Mucosa of descending colon (tissue), 3 donors: ENCODE results near the gene ACOX3. TPM values are rescaled to one million over a fixed set of nuclear protein-coding genes. Genes with fewer than 3 reads are reported as not detected.

Source experiments
- ATAC-seq: fragments of 200-7000 bp; cut with Tn5 transposase; one replicate; pipeline ENCODE4 v1.9.1; 2020; ENCODE audit warnings: mild to moderate bottlenecking, moderate library complexity
- DNase-seq, 3 donors: peaks; one replicate each; pipeline ENCODE4 v3.0.0-alpha.2; 2020
- H3K36me3 ChIP-seq: fragments of 200-600 bp; one replicate; pipeline ENCODE4 v1.8.0; 2021; ENCODE audit warnings: low read depth, mild to moderate bottlenecking
- H3K4me1 ChIP-seq: fragments of 200-600 bp; one replicate; pipeline ENCODE4 v1.8.0; 2021; ENCODE audit warnings: low read depth, mild to moderate bottlenecking
- H3K4me3 ChIP-seq: fragments of 200-600 bp; one replicate; pipeline ENCODE4 v1.8.0; 2021; ENCODE audit warnings: mild to moderate bottlenecking
- H3K9me3 ChIP-seq: fragments of 200-600 bp; one replicate; pipeline ENCODE4 v1.8.0; 2021; ENCODE audit warnings: mild to moderate bottlenecking
- intact Hi-C, 2 donors: fragments of 100-400 bp; cut with DNase I in 1 of 2; cut with micrococcal nuclease in 1 of 2; formaldehyde crosslinking; loops; one replicate each; pipeline versions ENCODE4 v1.11.0 to v1.11.1; 2022; cut with DNase I, micrococcal nuclease
- total RNA-seq, 3 donors: library from RNA; stranded (reverse); fragmentation: NEBNext Ultra II Directional in 2 of 3; extraction: Animal tissue kit (Norgen Biotek cat#: 25700) in 2 of 3; gene quantifications; one replicate each; pipeline versions ENCODE4 v1.2.1 to v1.2.4, GENCODE V29; 2021 to 2023
- TF ChIP-seq, protein P1 (sequence below): fragments of 200-600 bp; IDR thresholded peaks from one replicate; pipeline ENCODE4 v1.8.0; 2022; ENCODE audit warnings: antibody characterized with exemption, mild to moderate bottlenecking
- donor health status: DM: no; HTN: no; CAD: no; lungs with moderate emphysema.
- donor health status: DM: no; HTN: no; CAD: no.
- donor health status: DM: no; HTN: yes; CAD: no.

ACOX3 gene
- total RNA-seq, 3 donors from 2014 or later: 22.4 to 34.7 (median 26.0) TPM

DNA sequence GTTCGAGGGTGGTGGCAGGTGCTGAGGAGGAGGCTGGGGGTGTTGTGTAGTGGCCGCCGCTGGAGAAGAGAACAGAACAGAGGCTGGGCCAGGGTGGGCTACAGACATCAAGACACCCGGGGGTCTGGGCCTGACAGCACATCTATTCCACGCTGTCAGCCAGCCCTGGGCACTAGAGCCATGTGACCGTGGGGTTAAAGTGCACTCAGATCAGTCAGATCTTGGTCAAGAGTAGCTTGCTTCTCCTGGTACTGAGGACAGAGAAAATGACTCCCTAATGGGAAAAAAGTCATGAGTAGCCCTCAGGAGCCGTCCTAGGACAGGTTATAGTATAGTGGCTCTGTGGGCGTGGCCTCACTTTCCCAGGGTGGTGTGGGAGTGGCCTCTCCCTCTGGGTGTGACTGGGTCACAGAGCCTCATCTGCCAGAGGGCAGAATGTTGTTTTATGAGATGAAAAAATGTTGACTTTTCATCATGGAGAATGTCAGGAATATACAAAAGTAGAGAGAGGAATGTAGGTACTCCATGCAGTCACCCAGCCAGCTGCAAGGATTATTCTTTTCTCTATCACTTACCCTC, 19.4 kb upstream of the ACOX3 start:
- TF ChIP-seq, protein P1, sequence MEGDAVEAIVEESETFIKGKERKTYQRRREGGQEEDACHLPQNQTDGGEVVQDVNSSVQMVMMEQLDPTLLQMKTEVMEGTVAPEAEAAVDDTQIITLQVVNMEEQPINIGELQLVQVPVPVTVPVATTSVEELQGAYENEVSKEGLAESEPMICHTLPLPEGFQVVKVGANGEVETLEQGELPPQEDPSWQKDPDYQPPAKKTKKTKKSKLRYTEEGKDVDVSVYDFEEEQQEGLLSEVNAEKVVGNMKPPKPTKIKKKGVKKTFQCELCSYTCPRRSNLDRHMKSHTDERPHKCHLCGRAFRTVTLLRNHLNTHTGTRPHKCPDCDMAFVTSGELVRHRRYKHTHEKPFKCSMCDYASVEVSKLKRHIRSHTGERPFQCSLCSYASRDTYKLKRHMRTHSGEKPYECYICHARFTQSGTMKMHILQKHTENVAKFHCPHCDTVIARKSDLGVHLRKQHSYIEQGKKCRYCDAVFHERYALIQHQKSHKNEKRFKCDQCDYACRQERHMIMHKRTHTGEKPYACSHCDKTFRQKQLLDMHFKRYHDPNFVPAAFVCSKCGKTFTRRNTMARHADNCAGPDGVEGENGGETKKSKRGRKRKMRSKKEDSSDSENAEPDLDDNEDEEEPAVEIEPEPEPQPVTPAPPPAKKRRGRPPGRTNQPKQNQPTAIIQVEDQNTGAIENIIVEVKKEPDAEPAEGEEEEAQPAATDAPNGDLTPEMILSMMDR: no peak
- H3K9me3 ChIP-seq: no peaks in the 10 kb centered on the region
- H3K4me3 ChIP-seq: no peak overlapping the region
- DNase-seq (peak in 2 of 3 donors; percentile 81 to 87), ATAC-seq (peak; percentile 92)
- intact Hi-C loops: no loop called here
- H3K4me1 ChIP-seq: no peaks in the 10 kb centered on the region
- H3K36me3 ChIP-seq: no peaks in the 10 kb centered on the region

DNA sequence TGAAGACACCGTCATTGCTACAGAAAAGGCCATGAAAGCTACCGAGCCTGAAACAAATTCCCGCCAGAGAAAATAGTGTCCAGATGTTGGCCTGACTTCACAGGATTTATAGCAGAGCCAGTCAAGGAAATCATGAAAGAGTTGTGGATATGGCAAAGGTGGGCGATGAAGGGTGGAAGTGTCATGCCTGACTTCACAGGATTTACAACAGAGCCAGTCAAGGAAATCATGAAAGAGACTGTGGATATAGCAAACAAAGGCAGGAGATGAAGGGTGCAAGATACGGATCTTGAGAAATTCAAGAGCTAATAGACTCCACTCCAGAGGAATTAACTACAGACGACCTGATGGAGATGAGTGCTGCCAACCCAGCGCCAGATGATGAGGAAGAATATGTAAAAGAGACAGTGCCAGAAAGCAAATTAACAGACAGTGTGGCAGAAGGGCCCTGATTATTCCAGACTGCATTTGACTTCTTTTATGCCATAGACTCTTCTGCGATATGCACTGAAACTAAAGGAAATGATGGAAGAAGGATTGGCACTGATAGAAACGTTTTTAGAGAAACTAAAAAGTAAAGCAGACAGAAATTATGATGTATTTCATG, 17.2 kb upstream of the ACOX3 start:
- Histone ChIP-seq H3K9me3 (no peaks in the 10 kb centered on the region), H3K36me3 (no peaks in the 10 kb centered on the region), H3K4me3 (no peak overlapping the region), H3K4me1 (no peaks in the 10 kb centered on the region)
- DNase-seq (no peak), ATAC-seq (no peak)
- intact Hi-C loops: no loop called here
- TF ChIP-seq, protein P1: no peak

DNA sequence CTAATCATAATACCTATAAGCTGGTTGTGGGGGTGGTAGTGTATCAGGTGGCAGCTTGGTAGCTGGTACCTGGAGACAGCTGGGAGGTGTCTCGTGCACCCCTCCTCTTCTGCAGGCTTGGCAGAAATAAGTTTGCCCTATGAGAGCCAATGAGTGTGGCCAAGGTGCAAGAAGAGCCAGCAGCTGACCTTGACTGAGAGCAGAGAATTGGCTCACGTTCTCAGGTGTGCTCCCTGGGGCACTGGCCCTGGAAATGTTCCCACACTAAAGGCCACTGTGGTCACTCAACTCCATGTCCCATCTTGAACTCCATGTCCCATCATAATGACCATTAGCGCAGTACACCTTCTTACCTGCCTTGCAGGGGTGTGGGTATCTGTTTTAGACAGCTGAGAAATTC, 13.4 kb upstream of the ACOX3 start:
- ATAC-seq (no peak), DNase-seq (no peak)
- H3K9me3 ChIP-seq: no peaks in the 10 kb centered on the region
- no peaks in the 10 kb centered on the region for H3K4me1 ChIP-seq
- H3K36me3 ChIP-seq: no peaks in the 10 kb centered on the region
- intact Hi-C loops: no loop called here
- TF ChIP-seq, protein P1: no peak
- H3K4me3 ChIP-seq: no peak overlapping the region

DNA sequence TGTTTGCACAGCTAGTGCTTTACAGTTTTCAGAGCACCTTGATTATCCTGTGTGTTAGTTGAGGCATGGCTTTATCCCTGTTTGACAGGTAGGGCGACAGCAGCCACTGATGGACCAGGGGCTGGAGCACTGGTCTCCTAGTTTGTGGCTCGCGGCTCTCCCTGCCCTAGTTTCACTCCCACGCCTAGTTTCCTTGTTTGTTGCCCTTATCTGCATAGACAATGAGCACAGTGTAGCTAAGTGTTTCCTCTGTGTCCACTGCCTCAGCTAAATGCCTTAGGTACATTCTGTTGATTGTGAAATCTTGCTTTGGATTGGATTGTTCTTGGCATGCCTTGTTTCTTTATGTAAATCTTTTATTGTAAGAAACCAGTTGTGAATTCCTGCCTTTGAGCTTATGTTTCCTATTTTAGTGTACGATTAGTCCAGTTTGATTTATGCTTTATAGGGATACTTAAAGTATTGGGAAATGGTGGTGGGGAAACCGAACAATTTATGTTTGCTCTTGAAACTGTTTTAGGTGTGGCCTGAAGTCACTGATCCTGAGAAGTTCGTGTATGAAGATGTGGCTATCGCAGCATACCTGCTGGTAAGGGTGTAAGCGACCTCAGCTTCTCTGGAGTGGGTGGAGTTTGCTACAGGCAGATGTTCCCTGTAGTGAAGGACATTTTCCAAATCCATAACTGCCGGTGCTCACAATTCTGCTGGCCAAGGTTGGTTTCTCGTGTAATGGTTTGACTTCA, 11.1 kb upstream of the ACOX3 start:
- TF ChIP-seq, protein P1: no peak
- ATAC-seq (peak; percentile 68), DNase-seq (no peak)
- Histone ChIP-seq H3K4me1 (no peaks in the 10 kb centered on the region), H3K36me3 (no peaks in the 10 kb centered on the region), H3K9me3 (no peaks in the 10 kb centered on the region), H3K4me3 (no peak overlapping the region)
- intact Hi-C loops: no loop called here

DNA sequence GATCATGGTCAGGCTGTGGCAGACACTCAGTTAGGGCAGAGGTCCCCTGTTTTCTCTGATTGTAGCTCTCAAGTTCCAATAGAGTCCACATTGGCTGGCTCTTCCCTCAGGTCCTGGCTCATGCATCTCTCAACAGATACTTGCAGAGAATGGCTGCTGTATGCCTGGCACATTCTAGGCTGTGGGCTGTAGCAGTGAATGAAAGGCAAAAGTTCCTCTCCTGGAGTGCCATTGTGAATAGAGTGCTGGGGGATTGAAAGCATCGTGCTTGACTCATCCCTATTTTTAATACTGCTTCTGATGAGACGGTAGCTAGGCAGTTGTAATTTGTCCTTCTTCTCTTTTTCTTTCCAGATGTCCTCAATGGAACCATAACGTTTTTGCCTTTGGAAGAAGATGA, 5.6 kb upstream of the ACOX3 start:
- H3K9me3 ChIP-seq: no peaks in the 10 kb centered on the region
- H3K36me3 ChIP-seq: no peaks in the 10 kb centered on the region
- H3K4me3 ChIP-seq: no peak overlapping the region
- H3K4me1 ChIP-seq: peaks cover 17% of the 10 kb centered on the region
- DNase-seq: no peak
- ATAC-seq: no peak
- TF ChIP-seq, protein P1: no peak
- intact Hi-C loops: no loop called here
